SJSA1 (cell line): Measurements from ENCODE around the gene MAML3. TPM values are rescaled to one million over a fixed set of nuclear protein-coding genes. Genes with fewer than 3 reads are reported as not detected.

Experiments used
- DNase-seq, 2 experiments: peaks; one replicate each; pipeline ENCODE4 v3.0.0-alpha.2; 2015 to 2020; ENCODE audit warnings: low spot score in 2 of 2, low read depth in 1 of 2
- H3K27ac ChIP-seq: fragments of 250-450 bp; sonication (Bioruptor Pico); 2 replicates; pipeline ENCODE4 v1.5.1; 2020; ENCODE audit warnings: mild to moderate bottlenecking, moderate library complexity
- H3K27me3 ChIP-seq: fragments of 250-450 bp; sonication (Bioruptor Pico); replicated peaks from 2 replicates; pipeline ENCODE4 v1.5.1; 2020; ENCODE audit warnings: mild to moderate bottlenecking, moderate library complexity
- H3K36me3 ChIP-seq: fragments of 250-450 bp; sonication (Bioruptor Pico); 2 replicates; pipeline ENCODE4 v1.5.1; 2020; ENCODE audit warnings: mild to moderate bottlenecking
- H3K4me1 ChIP-seq: fragments of 250-450 bp; sonication (Bioruptor Pico); replicated peaks from 2 replicates; pipeline ENCODE4 v1.6.1; 2021; ENCODE audit warnings: mild to moderate bottlenecking
- H3K4me3 ChIP-seq: fragments of 250-450 bp; sonication (Bioruptor Pico); 2 replicates; pipeline ENCODE4 v1.5.1; 2020; ENCODE audit warnings: mild to moderate bottlenecking
- H3K9me3 ChIP-seq: fragments of 250-450 bp; sonication (Bioruptor Pico); replicated peaks from 2 replicates; pipeline ENCODE4 v1.5.1; 2020; ENCODE audit warnings: mild to moderate bottlenecking
- total RNA-seq: library from RNA; depleted of rRNA; stranded (reverse); fragments of >200 nt; shearing (Covaris generic); gene quantifications from 2 replicates; pipeline ENCODE4 v1.2.3, GENCODE V29; 2014

The MAML3 gene
- total RNA-seq, 1 experiment from 2014 or later = 1.8 TPM

DNA sequence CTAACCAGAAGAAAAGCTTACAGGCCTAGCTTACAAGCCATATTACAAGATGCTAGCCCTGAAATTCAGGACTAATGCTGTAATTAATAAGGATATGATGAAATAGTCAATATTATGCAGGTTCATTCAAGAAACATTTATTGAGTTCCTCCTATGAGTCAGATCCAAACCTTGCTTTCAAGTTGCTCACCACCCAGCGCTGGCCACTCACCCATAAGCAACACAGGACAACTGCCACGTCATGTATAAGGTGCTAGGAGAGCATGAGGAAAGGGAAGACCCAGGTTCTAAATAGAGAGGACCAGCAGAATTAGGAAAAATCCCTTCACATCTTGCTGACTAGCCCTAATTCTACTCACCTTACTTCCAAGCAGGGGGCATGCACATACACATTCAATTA is 23.3 kb downstream of the MAML3 start:
- H3K9me3 ChIP-seq = no peaks in the 10 kb centered on the region
- no peak overlapping the region for H3K4me3 ChIP-seq
- no peaks in the 10 kb centered on the region for H3K36me3 ChIP-seq
- no peak for DNase-seq
- no peak overlapping the region for H3K27ac ChIP-seq
- H3K4me1 ChIP-seq = peaks cover 28% of the 10 kb centered on the region
- H3K27me3 ChIP-seq = no peaks in the 10 kb centered on the region

DNA sequence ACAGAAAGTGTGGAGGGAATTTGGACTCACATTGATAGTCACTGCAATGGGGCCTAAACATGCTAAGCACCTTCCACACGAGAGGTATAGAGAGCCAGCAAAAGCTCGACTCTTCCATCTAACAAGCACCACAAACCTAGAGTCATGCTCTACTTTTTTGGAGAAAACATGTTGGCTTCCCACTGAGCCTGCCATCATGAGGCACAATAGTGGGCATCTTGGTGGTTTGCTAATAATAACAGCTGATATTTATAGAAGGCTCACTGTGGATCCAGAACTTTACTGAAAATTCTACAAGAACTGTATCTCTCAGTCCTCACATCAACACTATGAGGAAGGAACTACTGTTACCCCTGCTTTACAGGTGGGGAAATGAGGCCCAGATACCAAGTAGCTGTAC is 26.6 kb downstream of the MAML3 start:
- Histone ChIP-seq H3K27me3 (no peaks in the 10 kb centered on the region), H3K36me3 (no peaks in the 10 kb centered on the region), H3K4me1 (peaks cover 3% of the 10 kb centered on the region; the same call in 1 of the 2 replicates), H3K4me3 (no peak overlapping the region), H3K9me3 (no peaks in the 10 kb centered on the region), H3K27ac (no peak overlapping the region)
- no peak for DNase-seq

DNA sequence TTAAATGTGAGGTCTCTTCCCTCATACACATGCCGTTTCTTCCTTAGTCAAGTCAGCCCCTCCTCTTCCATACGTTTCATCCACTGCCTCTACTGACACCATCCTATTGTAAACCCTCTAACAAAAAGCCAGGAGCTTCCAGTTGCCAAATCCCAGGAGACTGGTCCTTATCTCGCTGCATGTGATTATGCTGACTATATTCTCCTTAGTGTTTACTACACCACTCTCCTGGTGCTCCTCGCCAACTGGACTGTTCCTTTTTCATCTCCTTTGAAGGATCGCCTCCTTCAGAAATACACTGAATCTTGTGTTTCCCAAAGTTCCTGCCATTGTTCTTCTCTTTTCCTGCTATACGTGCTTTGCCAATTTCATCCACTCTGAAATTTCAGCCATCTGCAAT is 27.7 kb downstream of the MAML3 start:
- Histone ChIP-seq H3K9me3 (no peaks in the 10 kb centered on the region), H3K27me3 (no peaks in the 10 kb centered on the region), H3K36me3 (no peaks in the 10 kb centered on the region), H3K27ac (no peak overlapping the region), H3K4me1 (peaks cover 3% of the 10 kb centered on the region; the same call in 1 of the 2 replicates), H3K4me3 (no peak overlapping the region)
- no peak for DNase-seq

DNA sequence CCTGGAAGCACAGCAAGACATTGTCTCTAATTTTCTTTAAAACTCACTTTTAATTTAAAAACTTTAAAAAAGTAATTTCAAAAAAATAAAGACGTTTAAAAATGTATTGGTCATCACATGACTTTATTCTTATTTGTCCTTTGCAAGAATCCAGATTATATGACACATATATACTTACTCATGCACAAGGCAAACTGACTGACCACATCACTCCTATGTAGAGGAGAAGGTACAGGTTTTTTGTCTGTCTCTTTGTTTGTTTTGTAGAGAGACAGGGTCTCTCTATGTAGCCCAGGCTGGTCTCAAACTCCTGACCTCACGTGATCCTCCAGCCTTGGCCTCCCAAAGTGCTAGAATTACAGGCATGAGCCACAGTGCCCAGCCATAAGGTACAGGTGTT is 28.6 kb downstream of the MAML3 start:
- Histone ChIP-seq H3K4me3 (no peak overlapping the region), H3K9me3 (no peaks in the 10 kb centered on the region), H3K27ac (no peak overlapping the region), H3K36me3 (no peaks in the 10 kb centered on the region), H3K4me1 (peaks cover 1% of the 10 kb centered on the region; the same call in 1 of the 2 replicates), H3K27me3 (no peaks in the 10 kb centered on the region)
- DNase-seq = no peak

GRCh38 chr4:140123666-140124377 is 30.2 kb downstream of the MAML3 start:
- Histone ChIP-seq H3K27me3 (no peaks in the 10 kb centered on the region), H3K27ac (no peak overlapping the region), H3K9me3 (no peaks in the 10 kb centered on the region), H3K4me1 (no peaks in the 10 kb centered on the region), H3K4me3 (no peak overlapping the region), H3K36me3 (no peaks in the 10 kb centered on the region)
- no peak for DNase-seq

- no peak overlapping the region for H3K27ac ChIP-seq
- H3K36me3 ChIP-seq = no peaks in the 10 kb centered on the region
- no peak for DNase-seq
- no peaks in the 10 kb centered on the region for H3K9me3 ChIP-seq
- no peaks in the 10 kb centered on the region for H3K4me1 ChIP-seq
- H3K4me3 ChIP-seq = no peak overlapping the region
- H3K27me3 ChIP-seq = no peaks in the 10 kb centered on the region
Measured at GRCh38 chr4:140122891-140123290, 31.1 kb downstream of the MAML3 start.

- Histone ChIP-seq H3K36me3 (no peaks in the 10 kb centered on the region), H3K27ac (no peak overlapping the region), H3K4me3 (no peak overlapping the region), H3K4me1 (peaks cover 6% of the 10 kb centered on the region), H3K9me3 (no peaks in the 10 kb centered on the region), H3K27me3 (no peaks in the 10 kb centered on the region)
- no peak for DNase-seq
Measured at GRCh38 chr4:140121646-140122045, 32.3 kb downstream of the MAML3 start.

GRCh38 chr4:140118931-140119640 is 34.9 kb downstream of the MAML3 start:
- DNase-seq = no peak
- no peaks in the 10 kb centered on the region for H3K27me3 ChIP-seq
- no peak overlapping the region for H3K27ac ChIP-seq
- no peak overlapping the region for H3K4me3 ChIP-seq
- H3K36me3 ChIP-seq = no peaks in the 10 kb centered on the region
- no peaks in the 10 kb centered on the region for H3K9me3 ChIP-seq
- peaks cover 11% of the 10 kb centered on the region for H3K4me1 ChIP-seq

- no peak for DNase-seq
- no peaks in the 10 kb centered on the region for H3K27me3 ChIP-seq
- H3K27ac ChIP-seq = no peak overlapping the region
Measured at GRCh38 chr4:140117947-140118346, 36.0 kb downstream of the MAML3 start.

DNA sequence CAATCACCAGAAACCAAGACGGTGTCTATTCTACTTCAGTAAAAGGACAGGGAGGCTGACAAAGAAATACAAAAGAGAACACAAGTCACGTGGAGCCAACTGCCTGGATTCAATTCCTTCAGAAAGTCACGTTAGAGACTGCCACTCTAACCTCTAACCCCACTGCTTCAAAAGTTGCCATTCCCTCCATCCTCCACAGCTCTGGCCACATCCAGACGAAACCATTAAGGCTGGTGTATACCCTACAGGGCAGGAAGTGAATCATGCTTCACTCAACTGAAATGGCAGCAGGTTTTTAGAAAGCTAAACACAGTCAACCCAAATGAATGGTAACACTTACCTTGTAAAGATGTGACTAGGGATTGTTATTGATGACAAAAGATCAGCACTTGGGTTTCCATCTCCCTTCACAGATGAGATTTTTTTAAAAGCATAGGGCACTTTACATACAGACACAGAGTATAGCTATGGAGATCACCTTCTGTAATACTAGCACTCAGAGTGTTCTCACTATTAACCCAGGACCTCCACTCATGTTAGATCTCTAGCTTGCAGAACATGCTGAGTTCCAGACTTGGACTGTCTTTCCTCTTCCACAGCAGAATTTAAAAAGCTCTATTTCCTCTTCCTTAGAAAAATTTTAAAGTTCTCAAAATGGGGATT is 37.4 kb downstream of the MAML3 start:
- H3K9me3 ChIP-seq = no peaks in the 10 kb centered on the region
- no peaks in the 10 kb centered on the region for H3K36me3 ChIP-seq
- H3K4me3 ChIP-seq = no peak overlapping the region
- DNase-seq = no peak
- H3K4me1 ChIP-seq = peaks cover 14% of the 10 kb centered on the region
- no peak overlapping the region for H3K27ac ChIP-seq
- no peaks in the 10 kb centered on the region for H3K27me3 ChIP-seq

More at GRCh38 chr4:140117947-140118346, 36.0 kb downstream of the MAML3 start:
- Histone ChIP-seq H3K4me3 (no peak overlapping the region), H3K36me3 (no peaks in the 10 kb centered on the region), H3K4me1 (peaks cover 11% of the 10 kb centered on the region), H3K9me3 (no peaks in the 10 kb centered on the region)

- no peak overlapping the region for H3K27ac ChIP-seq
- H3K4me3 ChIP-seq = no peak overlapping the region
- DNase-seq = no peak
- H3K27me3 ChIP-seq = no peaks in the 10 kb centered on the region
- no peaks in the 10 kb centered on the region for H3K9me3 ChIP-seq
- no peaks in the 10 kb centered on the region for H3K36me3 ChIP-seq
- peaks cover 18% of the 10 kb centered on the region for H3K4me1 ChIP-seq
Measured at GRCh38 chr4:140115140-140115539, 38.8 kb downstream of the MAML3 start.

DNA sequence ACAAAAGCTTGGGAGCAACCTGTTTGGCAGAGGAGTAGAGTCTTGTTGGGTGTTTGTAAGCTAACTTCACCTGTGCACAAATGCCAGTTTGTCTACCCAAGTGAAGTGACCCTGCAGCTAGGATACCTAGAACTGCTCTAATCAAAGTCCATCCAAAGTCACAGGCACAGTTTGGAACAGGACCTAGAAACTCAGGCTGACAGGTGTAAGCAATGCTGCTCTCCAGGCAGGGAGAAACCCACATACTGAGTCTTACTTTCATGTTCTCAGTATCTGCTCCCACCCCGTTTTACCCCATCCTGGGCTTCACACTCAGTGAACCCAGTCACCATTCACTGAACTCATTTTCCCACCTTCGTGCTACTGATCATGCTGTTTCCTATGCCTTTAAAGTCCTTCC is 40.3 kb downstream of the MAML3 start:
- no peak for DNase-seq
- no peak overlapping the region for H3K27ac ChIP-seq
- H3K9me3 ChIP-seq = no peaks in the 10 kb centered on the region
- no peak overlapping the region for H3K4me3 ChIP-seq
- peaks cover 18% of the 10 kb centered on the region for H3K4me1 ChIP-seq
- H3K36me3 ChIP-seq = no peaks in the 10 kb centered on the region
- no peaks in the 10 kb centered on the region for H3K27me3 ChIP-seq

DNA sequence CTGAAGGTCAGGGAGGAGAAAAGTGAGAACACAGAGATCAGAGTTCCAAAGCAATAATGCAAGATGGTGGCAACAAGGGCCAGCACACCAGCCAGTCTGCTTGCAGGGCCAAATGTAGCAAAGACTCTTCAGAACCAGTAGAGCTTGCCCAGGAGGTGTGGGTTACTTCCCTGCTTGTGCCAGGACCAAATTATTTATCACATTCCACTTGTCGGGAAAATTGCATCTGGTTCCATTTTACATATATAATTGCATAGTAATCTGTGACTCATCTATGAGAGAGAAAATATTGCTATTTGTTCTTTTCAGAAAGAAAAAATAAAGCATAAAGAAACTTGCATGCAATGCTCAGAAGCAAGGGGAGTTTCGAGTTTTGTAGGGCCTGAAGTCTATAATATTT is 41.4 kb downstream of the MAML3 start:
- no peak for DNase-seq
- Histone ChIP-seq H3K4me3 (no peak overlapping the region), H3K4me1 (peaks cover 18% of the 10 kb centered on the region), H3K36me3 (no peaks in the 10 kb centered on the region), H3K9me3 (no peaks in the 10 kb centered on the region), H3K27me3 (no peaks in the 10 kb centered on the region), H3K27ac (no peak overlapping the region)

- DNase-seq = no peak
- Histone ChIP-seq H3K9me3 (no peaks in the 10 kb centered on the region), H3K27me3 (no peaks in the 10 kb centered on the region), H3K4me1 (peaks cover 7% of the 10 kb centered on the region), H3K36me3 (no peaks in the 10 kb centered on the region), H3K27ac (no peak overlapping the region), H3K4me3 (no peak overlapping the region)
Measured at GRCh38 chr4:140111256-140111655, 42.7 kb downstream of the MAML3 start.
